ENCODE measurements around the gene SLC30A3. TPM values are rescaled to one million over a fixed set of nuclear protein-coding genes. Genes with fewer than 3 reads are reported as not detected.
A peak's percentile ranks its signal among the peaks of the same experiment; 100 is the strongest.
"Not testable (repeated sequence)": the region's sequence is repeated elsewhere in the genome, so short reads cannot be mapped to it uniquely, and the experiment has no call there.

The SLC30A3 gene
- total and polyA plus RNA-seq, 2 donors (not counting 1 experiment from before 2014, with no cell fraction given), result under 0.01 to 0.12 TPM

DNA sequence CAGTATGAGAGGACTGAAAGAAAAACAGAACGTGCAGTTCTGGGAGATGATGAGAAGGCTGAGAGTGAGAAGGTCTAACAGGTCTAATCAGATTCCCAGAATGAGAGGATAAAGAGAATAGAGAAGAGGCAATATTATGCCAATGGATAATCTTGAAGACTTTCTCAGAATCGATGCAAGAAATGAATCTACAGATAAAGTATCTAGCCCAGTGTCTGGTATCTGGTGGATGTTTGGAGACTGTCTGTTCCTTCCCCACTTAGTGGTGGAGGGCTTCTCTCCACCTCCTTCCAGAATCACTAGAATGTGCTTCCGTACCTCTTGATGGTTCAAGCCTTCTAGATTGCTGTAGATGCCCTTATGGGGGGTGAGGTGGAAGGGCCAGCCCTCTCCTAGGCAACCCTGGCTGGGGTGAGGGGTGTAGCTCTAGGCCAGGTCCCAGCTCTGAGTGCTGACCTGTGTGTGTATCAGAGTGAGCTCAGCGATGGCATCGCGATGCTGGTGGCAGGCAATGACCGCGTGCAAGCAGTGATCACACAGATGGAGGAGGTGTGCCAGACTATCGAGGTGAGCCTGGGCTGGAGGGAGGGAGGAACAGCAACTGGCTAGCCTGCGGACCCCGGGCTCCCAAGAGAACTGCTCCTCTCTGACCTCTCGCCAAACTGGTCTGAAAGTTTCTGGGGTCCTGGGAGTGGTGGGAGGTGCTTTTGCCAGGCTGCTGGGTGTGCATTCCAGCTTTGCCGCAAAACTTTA, 41.8 kb upstream of the SLC30A3 start:
- H4K20me1 ChIP-seq (ENCODE audit: control insufficient read depth, extremely low read depth, insufficient read depth, low read length), result no peaks in the 10 kb centered on the region
- no peak for DNase-seq (ENCODE audit: low read depth in 2 of 2)

GRCh38 chr2:27303093-27304025, 40.5 kb upstream of the SLC30A3 start:
- Histone ChIP-seq H3K27ac (ENCODE audit: insufficient read depth, low read length) (no peak overlapping the region), H3K9me3 (ENCODE audit: control insufficient read depth, insufficient read depth, low read depth, low read length) (no peaks in the 10 kb centered on the region), H4K20me1 (ENCODE audit: control insufficient read depth, extremely low read depth, insufficient read depth, low read length) (no peaks in the 10 kb centered on the region), H3K4me3 (replicated peaks in 1 of 4; ENCODE audit: control extremely low read depth in 1 of 4, insufficient read depth in 1 of 4, low read depth in 3 of 4, low read length in 4 of 4) (peak overlapping the region in 2 of 4 experiments; percentile 17), H3K9ac (ENCODE audit: insufficient read depth, low read length) (no peak overlapping the region), H3K4me2 (ENCODE audit: extremely low read depth, insufficient read depth, low read length) (no peak overlapping the region), H3K36me3 (ENCODE audit: control insufficient read depth, insufficient read depth, low read length) (no peaks in the 10 kb centered on the region), H2AFZ (ENCODE audit: low read length) (peak overlapping the region; percentile 54), H3K27me3 (ENCODE audit: control insufficient read depth, insufficient read depth, low read length) (peaks cover 40% of the 10 kb centered on the region), H3K4me1 (ENCODE audit: control insufficient read depth, extremely low read depth, insufficient read depth, low read length) (no peaks in the 10 kb centered on the region), H3K79me2 (ENCODE audit: control insufficient read depth, insufficient read depth, low read length) (no peaks in the 10 kb centered on the region)
- peak; percentile 54 to 79 for DNase-seq (ENCODE audit: low read depth in 2 of 2)
- peak; percentile 89 to 90 for TF ChIP-seq CTCF (conservative IDR thresholded peaks at IDR 0.05 in 1 of 2, IDR thresholded peaks at IDR 0.05 in 1 of 2; ENCODE audit: low read depth in 1 of 2, low read length in 2 of 2)
- no peak for TF ChIP-seq EZH2 (IDR thresholded peaks at IDR 0.05; ENCODE audit: low read length, missing control alignments)

More for the DNA sequence above, 41.8 kb upstream of the SLC30A3 start:
- H3K4me2 ChIP-seq (ENCODE audit: extremely low read depth, insufficient read depth, low read length), result no peak overlapping the region
- no peak overlapping the region for H2AFZ ChIP-seq (ENCODE audit: low read length)
- no peak overlapping the region for H3K4me3 ChIP-seq (replicated peaks in 1 of 4; ENCODE audit: control extremely low read depth in 1 of 4, insufficient read depth in 1 of 4, low read depth in 3 of 4, low read length in 4 of 4)
- no peaks in the 10 kb centered on the region for H3K9me3 ChIP-seq (ENCODE audit: control insufficient read depth, insufficient read depth, low read depth, low read length)
- TF ChIP-seq EZH2 (IDR thresholded peaks at IDR 0.05; ENCODE audit: low read length, missing control alignments) (no peak), CTCF (conservative IDR thresholded peaks at IDR 0.05 in 1 of 2, IDR thresholded peaks at IDR 0.05 in 1 of 2; ENCODE audit: low read depth in 1 of 2, low read length in 2 of 2) (no peak)
- no peaks in the 10 kb centered on the region for H3K4me1 ChIP-seq (ENCODE audit: control insufficient read depth, extremely low read depth, insufficient read depth, low read length)
- no peaks in the 10 kb centered on the region for H3K36me3 ChIP-seq (ENCODE audit: control insufficient read depth, insufficient read depth, low read length)
- H3K9ac ChIP-seq (ENCODE audit: insufficient read depth, low read length), result no peak overlapping the region
- H3K27me3 ChIP-seq (ENCODE audit: control insufficient read depth, insufficient read depth, low read length), result peaks cover 37% of the 10 kb centered on the region
- no peak overlapping the region for H3K27ac ChIP-seq (ENCODE audit: insufficient read depth, low read length)
- no peaks in the 10 kb centered on the region for H3K79me2 ChIP-seq (ENCODE audit: control insufficient read depth, insufficient read depth, low read length)

DNA sequence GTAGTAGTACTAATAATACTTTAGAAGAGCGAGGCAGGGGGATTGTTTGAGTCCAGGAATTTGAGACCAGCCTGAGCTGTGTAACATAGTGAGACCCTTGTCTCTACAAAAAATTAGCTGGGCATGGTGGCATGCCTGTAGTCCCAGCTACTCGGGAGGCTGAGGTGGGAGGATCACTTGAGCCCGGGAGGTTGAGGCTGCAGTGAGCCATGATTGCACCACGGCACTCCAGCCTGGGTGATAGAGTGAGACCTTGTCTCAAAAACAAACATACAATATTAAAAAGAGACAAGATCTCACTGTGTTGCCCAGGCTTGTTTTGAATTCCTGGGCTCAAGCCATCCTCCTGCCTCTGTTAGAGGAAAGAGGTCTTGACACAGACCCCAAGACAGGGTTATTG, 37.8 kb upstream of the SLC30A3 start:
- not testable (repeated sequence) for H3K27ac ChIP-seq (ENCODE audit: insufficient read depth, low read length); H3K36me3 ChIP-seq (ENCODE audit: control insufficient read depth, insufficient read depth, low read length); H3K4me2 ChIP-seq (ENCODE audit: extremely low read depth, insufficient read depth, low read length); DNase-seq (ENCODE audit: low read depth in 2 of 2); H4K20me1 ChIP-seq (ENCODE audit: control insufficient read depth, extremely low read depth, insufficient read depth, low read length); H3K4me3 ChIP-seq (replicated peaks in 1 of 4; ENCODE audit: control extremely low read depth in 1 of 4, insufficient read depth in 1 of 4, low read depth in 3 of 4, low read length in 4 of 4); H3K4me1 ChIP-seq (ENCODE audit: control insufficient read depth, extremely low read depth, insufficient read depth, low read length); H3K9me3 ChIP-seq (ENCODE audit: control insufficient read depth, insufficient read depth, low read depth, low read length); H3K9ac ChIP-seq (ENCODE audit: insufficient read depth, low read length); H3K79me2 ChIP-seq (ENCODE audit: control insufficient read depth, insufficient read depth, low read length); H2AFZ ChIP-seq (ENCODE audit: low read length)
- H3K27me3 ChIP-seq (ENCODE audit: control insufficient read depth, insufficient read depth, low read length), result peaks cover 16% of the 10 kb centered on the region

All from fibroblast of lung (primary cell).